NCI-H1092 (cell line): ENCODE measurements around the gene CLCNKA.
A peak's percentile ranks its signal among the peaks of the same experiment; 100 is the strongest.
"Not testable (repeated sequence)": the region's sequence is repeated elsewhere in the genome, so short reads cannot be mapped to it uniquely, and the experiment has no call there.

Experiments
- DNase-seq: peaks from one replicate; lab custom pipeline; 2025; lab: John Stamatoyannopoulos, UW

Gene CLCNKA

GRCh38 chr1:15997637-15998280 lies 24.1 kb upstream of the CLCNKA start:
- DNase-seq: no peak

- no peak for DNase-seq
Observed at GRCh38 chr1:15998929-15999328, 22.9 kb upstream of the CLCNKA start.

GRCh38 chr1:16001274-16001673 lies 20.6 kb upstream of the CLCNKA start:
- DNase-seq: not testable (repeated sequence)

- DNase-seq: no peak
Observed at GRCh38 chr1:16005597-16005996, 16.2 kb upstream of the CLCNKA start.

- DNase-seq: no peak
Observed at GRCh38 chr1:16006010-16006409, 15.8 kb upstream of the CLCNKA start.

GRCh38 chr1:16006552-16007485 lies 15.0 kb upstream of the CLCNKA start:
- no peak for DNase-seq

GRCh38 chr1:16007671-16008341 lies 14.0 kb upstream of the CLCNKA start:
- DNase-seq: no peak

- peak; percentile 68 for DNase-seq
Observed at GRCh38 chr1:16009030-16009460, 12.8 kb upstream of the CLCNKA start.

- DNase-seq: no peak
Observed at GRCh38 chr1:16009678-16010077, 12.2 kb upstream of the CLCNKA start.

- DNase-seq: no peak
Observed at GRCh38 chr1:16010837-16011236, 11.0 kb upstream of the CLCNKA start.

- no peak for DNase-seq
Observed at GRCh38 chr1:16011936-16012589, 9.8 kb upstream of the CLCNKA start.

GRCh38 chr1:16012590-16013219 lies 9.1 kb upstream of the CLCNKA start:
- DNase-seq: peak; percentile 48

GRCh38 chr1:16013220-16013907 lies 8.5 kb upstream of the CLCNKA start:
- DNase-seq: no peak

- DNase-seq: no peak
Observed at GRCh38 chr1:16013908-16014258, 8.0 kb upstream of the CLCNKA start.

- DNase-seq: no peak
Observed at GRCh38 chr1:16014509-16015482, 7.0 kb upstream of the CLCNKA start.

- no peak for DNase-seq
Observed at GRCh38 chr1:16015491-16015890, 6.3 kb upstream of the CLCNKA start.

GRCh38 chr1:16015960-16016901 lies 5.6 kb upstream of the CLCNKA start:
- DNase-seq: no peak

GRCh38 chr1:16017076-16017460 lies 4.8 kb upstream of the CLCNKA start:
- DNase-seq: no peak
